Endodermal cell (in vitro differentiated cells): Measurements from ENCODE around the gene ERICH6B. TPM values are rescaled to one million over a fixed set of nuclear protein-coding genes. Genes with fewer than 3 reads are reported as not detected.

Experiments used
- DNase-seq: peaks from one replicate; pipeline ENCODE4 v3.0.0-alpha.2; 2017
- H3K27ac ChIP-seq: 2 replicates; pipeline ENCODE4 v1.5.1; 2013; ENCODE audit warnings: mild to moderate bottlenecking, low read depth, low read length, moderate library complexity
- H3K27me3 ChIP-seq: 2 replicates; pipeline ENCODE4 v1.6.1; 2013; ENCODE audit warnings: mild to moderate bottlenecking, low read length, moderate library complexity; ENCODE audit not compliant: insufficient read depth, control insufficient read depth, poor library complexity, severe bottlenecking
- H3K36me3 ChIP-seq: 2 replicates; pipeline ENCODE4 v1.7.0; 2013; ENCODE audit warnings: mild to moderate bottlenecking, low read length, moderate library complexity; ENCODE audit not compliant: control insufficient read depth, insufficient read depth
- H3K4me1 ChIP-seq: one replicate; pipeline ENCODE4 v1.7.0; 2013; ENCODE audit warnings: low read length; ENCODE audit not compliant: control insufficient read depth, insufficient read depth
- H3K4me3 ChIP-seq: 2 replicates; pipeline ENCODE4 v1.5.1; 2013; ENCODE audit warnings: mild to moderate bottlenecking, low read length, moderate library complexity
- H3K9ac ChIP-seq: 2 replicates; pipeline ENCODE4 v1.6.1; 2013; ENCODE audit warnings: mild to moderate bottlenecking, low read length, moderate library complexity; ENCODE audit not compliant: poor library complexity, severe bottlenecking; ENCODE audit errors: extremely low read depth
- H3K9me3 ChIP-seq: 2 replicates; pipeline ENCODE4 v1.6.1; 2013; ENCODE audit warnings: mild to moderate bottlenecking, low read length, moderate library complexity; ENCODE audit not compliant: control insufficient read depth
- H3K27ac Mint-ChIP-seq: 2 replicates; pipeline ENCODE4 v1.8.0; 2020; ENCODE audit warnings: mixed read lengths
- H3K27me3 Mint-ChIP-seq: 2 replicates; pipeline ENCODE4 v1.8.0; 2021; ENCODE audit warnings: mild to moderate bottlenecking, mixed read lengths; ENCODE audit not compliant: insufficient read depth
- H3K36me3 Mint-ChIP-seq: 2 replicates; pipeline ENCODE4 v1.8.0; 2020; ENCODE audit warnings: low read depth, mixed read lengths
- H3K4me1 Mint-ChIP-seq: 2 replicates; pipeline ENCODE4 v1.8.0; 2020; ENCODE audit warnings: mixed read lengths
- H3K4me3 Mint-ChIP-seq: 2 replicates; pipeline ENCODE4 v1.8.0; 2020; ENCODE audit warnings: mild to moderate bottlenecking, moderate library complexity, mixed read lengths
- H3K9me3 Mint-ChIP-seq: 2 replicates; pipeline ENCODE4 v1.8.0; 2020; ENCODE audit warnings: mild to moderate bottlenecking, mixed read lengths
- CTCF ChIP-seq: fragments of 200-600 bp; sonication (generic); conservative IDR thresholded peaks from 2 replicates; pipeline ENCODE4 v1.5.0; 2021; ENCODE audit warnings: antibody characterized with exemption, mild to moderate bottlenecking
- WGBS, 2 experiments: methylation state at CpG; one replicate each; pipeline versions ENCODE4 v1.1.5 to v1.1.7; 2013; ENCODE audit warnings: missing lambda C conversion rate in 2 of 2, mixed read lengths in 1 of 2; ENCODE audit not compliant: insufficient coverage in 1 of 2, insufficient read length in 1 of 2; 5-methylcytosine and 5-hydroxymethylcytosine counted together
- total RNA-seq, 2 donors: library from RNA; stranded (reverse); fragmentation: NEBNext Ultra II Directional in 1 of 2; extraction: Animal tissue kit (Norgen Biotek cat#: 25700) in 1 of 2; gene quantifications; 2 replicates in 1 of 2; 3 replicates in 1 of 2; pipeline ENCODE4 v1.2.1, GENCODE V29; 2021

Gene ERICH6B
- total RNA-seq, 2 donors from 2014 or later, result not detected

GRCh38 chr13:45603338-45603737 lies 12.2 kb downstream of the ERICH6B start:
- Mint-ChIP-seq H3K9me3 (no peaks in the 10 kb centered on the region), H3K4me1 (no peaks in the 10 kb centered on the region), H3K27me3 (peaks cover 3% of the 10 kb centered on the region), H3K27ac (no peak overlapping the region), H3K36me3 (no peaks in the 10 kb centered on the region), H3K4me3 (no peak overlapping the region)
- H3K36me3 ChIP-seq, result no peaks in the 10 kb centered on the region
- no peak overlapping the region for H3K4me3 ChIP-seq
- H3K4me1 ChIP-seq, result no peaks in the 10 kb centered on the region
- peaks cover under 1% of the 10 kb centered on the region for H3K27me3 ChIP-seq
- TF ChIP-seq CTCF, result no peak
- 91 to 100% methylated on average over 3 to 4 of the region's 4 CpGs for WGBS, 2 experiments
- DNase-seq, result no peak
- H3K27ac ChIP-seq, result no peak overlapping the region
- no peaks in the 10 kb centered on the region for H3K9me3 ChIP-seq
- no peak overlapping the region for H3K9ac ChIP-seq

- Mint-ChIP-seq H3K4me1 (no peaks in the 10 kb centered on the region), H3K9me3 (no peaks in the 10 kb centered on the region), H3K36me3 (no peaks in the 10 kb centered on the region), H3K4me3 (no peak overlapping the region), H3K27me3 (peaks cover 3% of the 10 kb centered on the region), H3K27ac (no peak overlapping the region)
- Histone ChIP-seq H3K27me3 (peaks cover 7% of the 10 kb centered on the region), H3K36me3 (no peaks in the 10 kb centered on the region), H3K4me3 (no peak overlapping the region), H3K9me3 (no peaks in the 10 kb centered on the region), H3K4me1 (no peaks in the 10 kb centered on the region), H3K9ac (no peak overlapping the region), H3K27ac (no peak overlapping the region)
- TF ChIP-seq CTCF, result no peak
- WGBS, 2 experiments, result 91 to 94% methylated on average over 3 to 4 of the region's 4 CpGs
- DNase-seq, result no peak
These were observed 13.1 kb downstream of the ERICH6B start for GRCh38 chr13:45602183-45603170.

- H3K9ac ChIP-seq, result no peak overlapping the region
- no peak for DNase-seq
- H3K4me1 Mint-ChIP-seq, result no peaks in the 10 kb centered on the region
- H3K9me3 Mint-ChIP-seq, result no peaks in the 10 kb centered on the region
- no peaks in the 10 kb centered on the region for H3K36me3 Mint-ChIP-seq
- H3K27me3 Mint-ChIP-seq, result peaks cover 8% of the 10 kb centered on the region
- WGBS, 2 experiments, result 86 to 100% methylated on average over 2 of the region's 2 CpGs
- H3K9me3 ChIP-seq, result no peaks in the 10 kb centered on the region
- no peak for TF ChIP-seq CTCF
- no peaks in the 10 kb centered on the region for H3K4me1 ChIP-seq
- no peak overlapping the region for H3K27ac Mint-ChIP-seq
- no peak overlapping the region for H3K4me3 ChIP-seq
- H3K27ac ChIP-seq, result no peak overlapping the region
- H3K4me3 Mint-ChIP-seq, result no peak overlapping the region
- H3K36me3 ChIP-seq, result no peaks in the 10 kb centered on the region
- peaks cover 14% of the 10 kb centered on the region for H3K27me3 ChIP-seq
These were observed 13.9 kb downstream of the ERICH6B start for GRCh38 chr13:45601680-45602079.
